CD4-positive, alpha-beta T cell (primary cell): ENCODE measurements around the gene FJX1. TPM values are rescaled to one million over a fixed set of nuclear protein-coding genes. Genes with fewer than 3 reads are reported as not detected.

Experiments used
- ATAC-seq: fragments of 200-7000 bp; cut with Tn5 transposase; one replicate; pipeline ENCODE4 v1.10.0; 2022; ENCODE audit warnings: mild to moderate bottlenecking; ENCODE audit not compliant: poor library complexity
- CTCF ChIA-PET: fragments of 350-600 bp; sonication (Branson Sonifier 250); formaldehyde crosslinking; loops from one replicate; lab custom pipeline; 2021; ENCODE audit warnings: antibody characterized with exemption, inconsistent platforms; lab: Charles Lee
- POLR2A ChIA-PET: fragments of 350-600 bp; sonication (Branson Sonifier 250); formaldehyde crosslinking; loops from one replicate; lab custom pipeline; 2021; ENCODE audit warnings: antibody characterized with exemption, inconsistent platforms; lab: Charles Lee
- DNase-seq, 14 experiments: peaks; one replicate each; pipeline ENCODE4 v3.0.0-alpha.2; 2013 to 2020; ENCODE audit warnings: mixed read lengths in 2 of 14
- H3K27ac ChIP-seq, 2 donors: one replicate each; pipeline versions ENCODE4 v1.5.1 to v1.7.0; 2013; ENCODE audit warnings: low read length in 2 of 2, low read depth in 1 of 2, mild to moderate bottlenecking in 1 of 2
- H3K27me3 ChIP-seq, 2 experiments: 1 replicate in 1 of 2; 2 replicates in 1 of 2; pipeline versions ENCODE4 v1.6.1 to v1.7.0; 2013; ENCODE audit warnings: low read length in 2 of 2, control low read depth in 1 of 2, mild to moderate bottlenecking in 1 of 2, moderate library complexity in 1 of 2; ENCODE audit not compliant: insufficient read depth in 2 of 2, control insufficient read depth in 1 of 2
- H3K36me3 ChIP-seq: one replicate; pipeline ENCODE4 v1.6.1; 2013; ENCODE audit warnings: low read length, control low read depth; ENCODE audit not compliant: insufficient read depth
- H3K4me1 ChIP-seq: one replicate; pipeline ENCODE4 v1.6.1; 2013; ENCODE audit warnings: low read length, control low read depth; ENCODE audit not compliant: insufficient read depth
- H3K4me3 ChIP-seq: one replicate; pipeline ENCODE4 v1.5.1; 2013; ENCODE audit warnings: mild to moderate bottlenecking, low read length, moderate library complexity
- H3K9me3 ChIP-seq, 2 experiments: 1 replicate in 1 of 2; 2 replicates in 1 of 2; pipeline versions ENCODE4 v1.6.1 to v1.7.0; 2013; ENCODE audit warnings: low read length in 2 of 2, mild to moderate bottlenecking in 2 of 2, control low read depth in 1 of 2, moderate library complexity in 1 of 2; ENCODE audit not compliant: control insufficient read depth in 1 of 2, insufficient read depth in 1 of 2
- H3K27ac Mint-ChIP-seq: one replicate; pipeline ENCODE4 v1.8.0; 2020; ENCODE audit warnings: mixed read lengths
- H3K27me3 Mint-ChIP-seq: one replicate; pipeline ENCODE4 v1.8.0; 2021; ENCODE audit warnings: mixed read lengths
- H3K36me3 Mint-ChIP-seq: one replicate; pipeline ENCODE4 v1.8.0; 2021; ENCODE audit warnings: low read depth, mixed read lengths
- H3K4me1 Mint-ChIP-seq: one replicate; pipeline ENCODE4 v1.8.0; 2021; ENCODE audit warnings: low read depth, mixed read lengths
- H3K4me3 Mint-ChIP-seq: one replicate; pipeline ENCODE4 v1.8.0; 2020; ENCODE audit warnings: mild to moderate bottlenecking, mixed read lengths
- H3K9me3 Mint-ChIP-seq: one replicate; pipeline ENCODE4 v1.8.0; 2020; ENCODE audit warnings: mixed read lengths
- intact Hi-C, 2 experiments: fragments of 100-400 bp; cut with DNase I in 1 of 2; cut with micrococcal nuclease in 1 of 2; formaldehyde crosslinking; loops; one replicate each; pipeline versions ENCODE4 v1.15.1 to v1.9.0; 2023 to 2025; cut with DNase I, micrococcal nuclease
- polyA plus RNA-seq, 2 donors: library from polyadenylated mRNA; unstranded; fragments of 120-200 nt; gene quantifications; one replicate each; pipeline ENCODE4 v1.2.1, GENCODE V29; 2013
- total RNA-seq, 174 experiments: library from RNA in 2 of 174; stranded (reverse) in 2 of 174; gene quantifications; one replicate each; pipeline ENCODE4 v1.2.3 and lab custom pipeline; 2021 to 2026
- TF ChIP-seq, protein P1 (sequence below): fragments of 200-600 bp; IDR thresholded peaks from one replicate; pipeline ENCODE4 v1.8.0; 2022; ENCODE audit warnings: antibody characterized with exemption, mild to moderate bottlenecking

The FJX1 gene, protein sequence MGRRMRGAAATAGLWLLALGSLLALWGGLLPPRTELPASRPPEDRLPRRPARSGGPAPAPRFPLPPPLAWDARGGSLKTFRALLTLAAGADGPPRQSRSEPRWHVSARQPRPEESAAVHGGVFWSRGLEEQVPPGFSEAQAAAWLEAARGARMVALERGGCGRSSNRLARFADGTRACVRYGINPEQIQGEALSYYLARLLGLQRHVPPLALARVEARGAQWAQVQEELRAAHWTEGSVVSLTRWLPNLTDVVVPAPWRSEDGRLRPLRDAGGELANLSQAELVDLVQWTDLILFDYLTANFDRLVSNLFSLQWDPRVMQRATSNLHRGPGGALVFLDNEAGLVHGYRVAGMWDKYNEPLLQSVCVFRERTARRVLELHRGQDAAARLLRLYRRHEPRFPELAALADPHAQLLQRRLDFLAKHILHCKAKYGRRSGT
- not detected for total RNA-seq
- not detected for polyA plus RNA-seq (2013, experiment 1 of 2)
- 0.22 TPM for polyA plus RNA-seq (2013, experiment 2 of 2)
- 0 to 13.3 (median 0.06) reads per million in 172 experiments for total RNA-seq (lab: John Stamatoyannopoulos, UW)

DNA sequence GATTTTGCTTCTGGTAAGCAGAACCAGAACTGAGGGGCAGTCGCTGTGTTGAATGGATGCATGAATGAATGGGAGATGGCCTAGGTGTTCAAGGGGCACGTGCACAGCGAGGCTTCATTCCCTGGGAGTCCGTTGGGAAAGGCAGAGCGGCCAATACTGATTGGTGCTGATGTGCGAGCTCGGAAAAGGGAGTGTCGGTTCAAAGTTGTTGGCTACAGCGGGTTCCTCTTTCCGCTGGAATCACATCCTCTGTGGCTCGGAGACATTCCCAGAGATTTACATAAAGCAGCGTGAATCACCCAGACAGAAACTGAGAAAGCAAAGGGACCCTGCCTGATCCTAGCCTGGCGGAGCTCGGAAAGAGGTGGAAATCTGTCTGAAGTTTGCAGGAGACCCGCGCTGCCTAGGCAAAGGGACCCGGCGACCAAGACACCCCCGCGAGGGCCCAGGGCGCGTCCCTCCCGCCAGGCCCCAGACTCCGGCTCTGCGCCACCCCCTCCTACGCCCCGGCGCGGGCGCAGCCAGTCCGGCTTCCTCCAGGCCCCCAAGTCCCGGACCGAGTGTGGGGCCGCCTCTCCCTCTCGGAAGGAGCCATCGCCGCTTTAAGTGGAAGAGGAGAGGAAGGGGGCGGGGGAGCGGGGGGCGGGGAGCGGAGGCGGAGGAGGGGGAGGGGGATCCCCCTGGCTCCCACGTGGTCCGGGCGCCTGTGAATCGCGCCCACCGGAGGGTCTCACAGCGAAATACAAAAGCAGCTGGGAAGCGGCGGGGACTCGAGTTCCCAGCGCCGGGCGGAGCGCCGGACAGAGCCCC lies at the start of gene FJX1:
Gene FJX1, plus strand, starts transcription at position 774 of the 810 bp plus-strand sequence. CDS start 177 bp downstream, outside the sequence.
- Mint-ChIP-seq H3K36me3 (no peaks in the 10 kb centered on the region), H3K9me3 (no peaks in the 10 kb centered on the region), H3K4me1 (peaks cover 22% of the 10 kb centered on the region), H3K27ac (no peak within 1 kb of the TSS), H3K27me3 (peaks cover 73% of the 10 kb centered on the region), H3K4me3 (peak within 1 kb of the TSS; percentile 80)
- intact Hi-C loops = loop anchor here (2.0 to 10.0 kb wide), 6 partner anchors 205 to 1124 kb away; no protein-coding TSS in a partner anchor
- peak in 3 of 14 experiments; percentile 15 to 36 (median 32) for DNase-seq
- Histone ChIP-seq H3K27ac (no peak within 1 kb of the TSS), H3K4me3 (peak within 1 kb of the TSS; percentile 12), H3K36me3 (no peaks in the 10 kb centered on the region), H3K27me3 (peaks cover 33 to 71% of the 10 kb centered on the region in 2 experiments), H3K9me3 (peaks cover 0 to 5% of the 10 kb centered on the region in 2 experiments), H3K4me1 (peaks cover 19% of the 10 kb centered on the region)
- TF ChIP-seq, protein P1, sequence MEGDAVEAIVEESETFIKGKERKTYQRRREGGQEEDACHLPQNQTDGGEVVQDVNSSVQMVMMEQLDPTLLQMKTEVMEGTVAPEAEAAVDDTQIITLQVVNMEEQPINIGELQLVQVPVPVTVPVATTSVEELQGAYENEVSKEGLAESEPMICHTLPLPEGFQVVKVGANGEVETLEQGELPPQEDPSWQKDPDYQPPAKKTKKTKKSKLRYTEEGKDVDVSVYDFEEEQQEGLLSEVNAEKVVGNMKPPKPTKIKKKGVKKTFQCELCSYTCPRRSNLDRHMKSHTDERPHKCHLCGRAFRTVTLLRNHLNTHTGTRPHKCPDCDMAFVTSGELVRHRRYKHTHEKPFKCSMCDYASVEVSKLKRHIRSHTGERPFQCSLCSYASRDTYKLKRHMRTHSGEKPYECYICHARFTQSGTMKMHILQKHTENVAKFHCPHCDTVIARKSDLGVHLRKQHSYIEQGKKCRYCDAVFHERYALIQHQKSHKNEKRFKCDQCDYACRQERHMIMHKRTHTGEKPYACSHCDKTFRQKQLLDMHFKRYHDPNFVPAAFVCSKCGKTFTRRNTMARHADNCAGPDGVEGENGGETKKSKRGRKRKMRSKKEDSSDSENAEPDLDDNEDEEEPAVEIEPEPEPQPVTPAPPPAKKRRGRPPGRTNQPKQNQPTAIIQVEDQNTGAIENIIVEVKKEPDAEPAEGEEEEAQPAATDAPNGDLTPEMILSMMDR = no peak
- no peak for ATAC-seq
- ChIA-PET CTCF (no interaction called here), POLR2A (no interaction called here)

DNA sequence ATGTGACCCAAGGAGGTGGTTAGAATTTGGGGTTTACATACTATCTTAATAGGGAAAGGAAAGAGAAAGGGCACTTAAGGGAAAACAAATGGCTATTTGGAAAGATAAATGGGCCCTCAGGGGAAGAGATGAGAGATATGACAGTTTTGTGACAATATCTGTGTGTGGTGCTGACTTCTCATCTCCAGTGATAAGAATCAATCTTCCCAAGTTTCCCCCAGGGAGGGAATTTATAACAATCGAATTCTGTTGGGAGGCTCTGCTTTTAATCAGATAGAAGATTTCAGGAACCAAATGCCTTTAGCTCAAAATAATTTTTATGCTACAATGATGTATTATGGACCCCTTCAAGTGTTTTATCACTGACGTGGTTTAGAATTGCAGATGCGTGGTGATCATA lies 46.6 kb upstream of the FJX1 start:
- H3K9me3 Mint-ChIP-seq = peaks cover 7% of the 10 kb centered on the region
- no peaks in the 10 kb centered on the region for H3K4me1 Mint-ChIP-seq
- no peak overlapping the region for H3K27ac Mint-ChIP-seq
- ChIA-PET CTCF (no interaction called here), POLR2A (no interaction called here)
- no peak overlapping the region for H3K27ac ChIP-seq
- peaks cover 45% of the 10 kb centered on the region for H3K27me3 Mint-ChIP-seq
- no peaks in the 10 kb centered on the region for H3K36me3 ChIP-seq
- H3K4me1 ChIP-seq = no peaks in the 10 kb centered on the region
- intact Hi-C loops = no loop called here
- ATAC-seq (no peak), DNase-seq (no peak)
- H3K4me3 ChIP-seq = no peak overlapping the region
- H3K27me3 ChIP-seq = peaks cover 3 to 5% of the 10 kb centered on the region in 2 experiments
- no peaks in the 10 kb centered on the region for H3K9me3 ChIP-seq
- H3K36me3 Mint-ChIP-seq = no peaks in the 10 kb centered on the region
- H3K4me3 Mint-ChIP-seq = no peak overlapping the region
- TF ChIP-seq, protein P1 = no peak

DNA sequence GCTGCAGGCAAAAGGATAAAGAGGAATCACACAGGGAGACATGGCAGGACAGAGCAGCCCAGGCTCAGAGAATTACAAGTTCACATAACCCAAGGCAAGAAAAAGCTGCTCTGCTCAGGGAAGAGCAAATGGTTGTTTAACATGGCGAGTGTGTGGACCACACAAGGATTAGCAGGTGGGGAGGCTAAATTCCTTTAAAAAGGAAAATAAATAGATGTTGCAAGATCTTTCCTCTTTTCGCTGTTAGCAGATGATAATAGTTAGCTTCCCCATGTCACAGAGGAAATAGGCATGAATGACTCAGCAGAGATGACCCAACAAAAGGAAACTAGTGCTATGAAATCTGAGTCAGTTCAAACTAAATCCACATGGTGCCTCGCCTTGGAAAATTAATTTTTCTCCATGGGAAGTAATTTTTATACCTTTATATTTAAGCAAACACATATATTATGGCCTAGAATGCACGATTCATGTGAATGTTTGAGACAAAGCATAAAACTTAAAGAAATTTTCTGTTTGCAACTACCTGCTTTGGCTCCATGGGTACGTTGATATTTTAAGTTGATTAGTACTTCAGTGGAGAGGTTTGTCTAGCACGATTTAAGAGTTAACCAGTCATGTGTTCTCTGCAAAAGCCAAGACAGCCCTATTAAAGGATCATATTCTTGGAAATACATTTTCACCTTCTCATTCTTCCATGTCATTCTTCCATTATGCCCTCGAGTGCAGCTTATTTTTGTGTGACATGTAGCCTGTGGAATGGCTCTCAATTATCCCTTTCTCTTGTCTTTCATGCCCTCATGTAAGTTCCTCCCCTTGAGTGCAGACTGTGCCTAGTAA lies 38.5 kb upstream of the FJX1 start:
- no peak overlapping the region for H3K27ac Mint-ChIP-seq
- DNase-seq = peak in 2 of 14 experiments; percentile 20 to 34
- Histone ChIP-seq H3K27ac (no peak overlapping the region), H3K36me3 (no peaks in the 10 kb centered on the region), H3K4me1 (no peaks in the 10 kb centered on the region), H3K4me3 (no peak overlapping the region), H3K27me3 (peaks cover 5 to 30% of the 10 kb centered on the region in 2 experiments), H3K9me3 (no peaks in the 10 kb centered on the region)
- CTCF ChIA-PET = no interaction called here
- no peaks in the 10 kb centered on the region for H3K4me1 Mint-ChIP-seq
- POLR2A ChIA-PET = no interaction called here
- no peak overlapping the region for H3K4me3 Mint-ChIP-seq
- ATAC-seq = no peak
- intact Hi-C loops = no loop called here
- TF ChIP-seq, protein P1 = no peak
- H3K27me3 Mint-ChIP-seq = peaks cover 48% of the 10 kb centered on the region
- H3K9me3 Mint-ChIP-seq = no peaks in the 10 kb centered on the region
- no peaks in the 10 kb centered on the region for H3K36me3 Mint-ChIP-seq
